Neural cell (in vitro differentiated cells): ENCODE data around the gene ACTG1. TPM values are rescaled to one million over a fixed set of nuclear protein-coding genes. Genes with fewer than 3 reads are reported as not detected.

Experiments
- H2AFZ ChIP-seq: fragments of 200-600, 300-800 bp; sonication (generic), shearing (Covaris generic); 2 replicates; pipeline ENCODE4 v1.6.0; 2014; ENCODE audit warnings: low read depth, mild to moderate bottlenecking, antibody characterized with exemption, low read length, moderate library complexity
- H3F3A ChIP-seq: fragments of 200-600 bp; shearing (Covaris generic); 2 replicates; pipeline ENCODE4 v1.6.1; 2016; ENCODE audit warnings: mild to moderate bottlenecking, moderate library complexity, mixed read lengths, antibody characterized with exemption, low read length; ENCODE audit not compliant: insufficient read depth, poor library complexity, severe bottlenecking
- H3K27ac ChIP-seq: fragments of 200-600, 300-800 bp; sonication (generic), shearing (Covaris generic); 2 replicates; pipeline ENCODE4 v1.5.1; 2014; ENCODE audit warnings: mild to moderate bottlenecking, low read length, moderate library complexity
- H3K27me3 ChIP-seq: fragments of 300-800, 200-600 bp; sonication (generic), shearing (Covaris generic); 2 replicates; pipeline ENCODE4 v1.6.0; 2014; ENCODE audit warnings: mild to moderate bottlenecking, low read depth, low read length, moderate library complexity; ENCODE audit not compliant: insufficient read depth
- H3K36me3 ChIP-seq: fragments of 300-800, 200-600 bp; sonication (generic), shearing (Covaris generic); 2 replicates; pipeline ENCODE4 v1.5.1; 2014; ENCODE audit warnings: mild to moderate bottlenecking, antibody characterized with exemption, low read length, moderate library complexity; ENCODE audit not compliant: insufficient read depth
- H3K4me2 ChIP-seq: fragments of 300-800, 200-600 bp; sonication (generic), shearing (Covaris generic); 2 replicates; pipeline ENCODE4 v1.6.0; 2014; ENCODE audit warnings: mild to moderate bottlenecking, low read length
- H3K4me3 ChIP-seq: fragments of 300-800, 200-600 bp; sonication (generic), shearing (Covaris generic); 2 replicates; pipeline ENCODE4 v1.5.1; 2014; ENCODE audit warnings: mild to moderate bottlenecking, low read length, moderate library complexity
- H3K79me2 ChIP-seq: fragments of 200-600 bp; shearing (Covaris generic); replicated peaks from 2 replicates; pipeline ENCODE4 v1.6.0; 2014; ENCODE audit warnings: mild to moderate bottlenecking, low read length, moderate library complexity; ENCODE audit not compliant: insufficient read depth
- H3K9ac ChIP-seq: fragments of 300-800, 200-600 bp; sonication (generic), shearing (Covaris generic); 2 replicates; pipeline ENCODE4 v1.6.1; 2016; ENCODE audit warnings: mild to moderate bottlenecking, low read length, mixed read lengths
- H3K9me2 ChIP-seq: fragments of 200-600 bp; shearing (Covaris generic); 2 replicates; pipeline ENCODE4 v1.6.1; 2016; ENCODE audit warnings: mild to moderate bottlenecking, low read length, mixed read lengths; ENCODE audit not compliant: insufficient read depth
- H3K9me3 ChIP-seq: fragments of 200-600, 300-800 bp; sonication (generic), shearing (Covaris generic); 2 replicates; pipeline ENCODE4 v1.6.1; 2016; ENCODE audit warnings: mild to moderate bottlenecking, mixed run types, low read length, moderate library complexity, mixed read lengths
- H4K20me1 ChIP-seq: fragments of 200-600 bp; shearing (Covaris generic); 2 replicates; pipeline ENCODE4 v1.6.1; 2016; ENCODE audit warnings: mild to moderate bottlenecking, mixed run types; ENCODE audit not compliant: insufficient read depth
- CTCF ChIP-seq: fragments of 450-650 bp; IDR thresholded peaks from 2 replicates; pipeline ENCODE4 v1.5.1; 2014; ENCODE audit warnings: antibody characterized with exemption, mild to moderate bottlenecking, moderate library complexity; ENCODE audit not compliant: poor library complexity, severe bottlenecking
- EP300 ChIP-seq: fragments of 450-650 bp; conservative IDR thresholded peaks from 2 replicates; pipeline ENCODE4 v1.6.1; 2014; ENCODE audit warnings: antibody characterized with exemption, mild to moderate bottlenecking, moderate library complexity; ENCODE audit not compliant: poor library complexity, severe bottlenecking
- EZH2 ChIP-seq: fragments of 200-600, 300-800 bp; shearing (Covaris generic), sonication (generic); IDR thresholded peaks from 2 replicates; pipeline ENCODE4 v1.6.1; 2014; ENCODE audit warnings: antibody characterized with exemption, low read length, borderline replicate concordance, mild to moderate bottlenecking; ENCODE audit not compliant: insufficient read depth, poor library complexity, severe bottlenecking
- MXI1 ChIP-seq: fragments of 450-650 bp; conservative IDR thresholded peaks from 2 replicates; pipeline ENCODE4 v1.6.1; 2014; ENCODE audit warnings: antibody characterized with exemption, mild to moderate bottlenecking; ENCODE audit not compliant: poor library complexity, severe bottlenecking
- POLR2AphosphoS5 ChIP-seq: IDR thresholded peaks from 2 replicates; pipeline ENCODE4 v1.6.1; 2012
- RAD21 ChIP-seq: fragments of 450-650 bp; conservative IDR thresholded peaks from 2 replicates; pipeline ENCODE4 v1.6.1; 2014; ENCODE audit warnings: antibody characterized with exemption, mild to moderate bottlenecking, moderate library complexity
- SMC3 ChIP-seq: fragments of 450-650 bp; conservative IDR thresholded peaks from 2 replicates; pipeline ENCODE4 v1.6.1; 2014; ENCODE audit warnings: antibody characterized with exemption, mild to moderate bottlenecking, moderate library complexity; ENCODE audit not compliant: poor library complexity
- TAF1 ChIP-seq: IDR thresholded peaks from 2 replicates; pipeline ENCODE4 v1.6.1; 2012; ENCODE audit warnings: low read depth
- polyA plus RNA-seq: library from polyadenylated mRNA; depleted of rRNA; stranded (reverse); fragments of >200 nt; gene quantifications from 2 replicates; pipeline ENCODE4 v1.2.3, GENCODE V29; 2014
- TF ChIP-seq, protein P1 (sequence below): IDR thresholded peaks from 2 replicates; pipeline ENCODE4 v1.6.1; 2012; ENCODE audit warnings: borderline replicate concordance

ACTG1 gene
- polyA plus RNA-seq, 1 donor from 2014 or later = 9,187 TPM

DNA sequence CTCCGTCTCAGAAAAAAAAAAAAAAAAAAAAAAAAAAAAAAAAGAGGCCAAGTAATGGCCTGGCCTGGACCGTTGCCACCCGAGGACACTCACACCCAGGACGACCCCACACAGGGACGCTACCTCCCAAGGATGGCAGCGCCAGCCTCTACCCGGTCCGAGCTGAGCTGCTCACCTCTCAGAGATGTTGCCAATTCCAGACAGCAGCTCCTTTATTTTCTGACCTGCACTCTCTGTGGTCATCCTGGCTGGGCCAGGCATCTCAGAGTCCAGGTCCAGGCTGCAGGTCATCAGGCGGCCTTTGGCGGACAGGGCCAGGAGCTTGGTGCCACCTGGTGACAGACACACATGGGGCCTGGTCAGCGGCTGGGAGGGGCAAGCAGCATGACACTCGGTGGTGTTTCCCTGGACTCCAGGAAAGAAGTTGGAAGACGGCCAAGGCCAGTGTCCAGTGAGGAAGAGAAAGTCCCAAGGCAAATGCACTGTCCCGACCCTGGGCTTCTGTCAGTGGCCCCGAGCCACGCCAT is 36.5 kb upstream of the ACTG1 start:
- Histone ChIP-seq H3K27ac (no peak overlapping the region), H3F3A (no peaks in the 10 kb centered on the region), H4K20me1 (no peaks in the 10 kb centered on the region), H3K36me3 (no peaks in the 10 kb centered on the region), H3K4me3 (no peak overlapping the region), H3K79me2 (peaks cover 13% of the 10 kb centered on the region), H3K9me2 (no peaks in the 10 kb centered on the region), H3K27me3 (peaks cover 3% of the 10 kb centered on the region), H3K9me3 (no peaks in the 10 kb centered on the region), H3K9ac (no peak overlapping the region), H2AFZ (no peak overlapping the region), H3K4me2 (no peak overlapping the region)
- TF ChIP-seq, protein P1, sequence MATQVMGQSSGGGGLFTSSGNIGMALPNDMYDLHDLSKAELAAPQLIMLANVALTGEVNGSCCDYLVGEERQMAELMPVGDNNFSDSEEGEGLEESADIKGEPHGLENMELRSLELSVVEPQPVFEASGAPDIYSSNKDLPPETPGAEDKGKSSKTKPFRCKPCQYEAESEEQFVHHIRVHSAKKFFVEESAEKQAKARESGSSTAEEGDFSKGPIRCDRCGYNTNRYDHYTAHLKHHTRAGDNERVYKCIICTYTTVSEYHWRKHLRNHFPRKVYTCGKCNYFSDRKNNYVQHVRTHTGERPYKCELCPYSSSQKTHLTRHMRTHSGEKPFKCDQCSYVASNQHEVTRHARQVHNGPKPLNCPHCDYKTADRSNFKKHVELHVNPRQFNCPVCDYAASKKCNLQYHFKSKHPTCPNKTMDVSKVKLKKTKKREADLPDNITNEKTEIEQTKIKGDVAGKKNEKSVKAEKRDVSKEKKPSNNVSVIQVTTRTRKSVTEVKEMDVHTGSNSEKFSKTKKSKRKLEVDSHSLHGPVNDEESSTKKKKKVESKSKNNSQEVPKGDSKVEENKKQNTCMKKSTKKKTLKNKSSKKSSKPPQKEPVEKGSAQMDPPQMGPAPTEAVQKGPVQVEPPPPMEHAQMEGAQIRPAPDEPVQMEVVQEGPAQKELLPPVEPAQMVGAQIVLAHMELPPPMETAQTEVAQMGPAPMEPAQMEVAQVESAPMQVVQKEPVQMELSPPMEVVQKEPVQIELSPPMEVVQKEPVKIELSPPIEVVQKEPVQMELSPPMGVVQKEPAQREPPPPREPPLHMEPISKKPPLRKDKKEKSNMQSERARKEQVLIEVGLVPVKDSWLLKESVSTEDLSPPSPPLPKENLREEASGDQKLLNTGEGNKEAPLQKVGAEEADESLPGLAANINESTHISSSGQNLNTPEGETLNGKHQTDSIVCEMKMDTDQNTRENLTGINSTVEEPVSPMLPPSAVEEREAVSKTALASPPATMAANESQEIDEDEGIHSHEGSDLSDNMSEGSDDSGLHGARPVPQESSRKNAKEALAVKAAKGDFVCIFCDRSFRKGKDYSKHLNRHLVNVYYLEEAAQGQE = no peak
- TF ChIP-seq EZH2 (no peak), EP300 (no peak), POLR2AphosphoS5 (no peak), SMC3 (no peak), MXI1 (no peak), TAF1 (no peak), CTCF (no peak), RAD21 (no peak)

DNA sequence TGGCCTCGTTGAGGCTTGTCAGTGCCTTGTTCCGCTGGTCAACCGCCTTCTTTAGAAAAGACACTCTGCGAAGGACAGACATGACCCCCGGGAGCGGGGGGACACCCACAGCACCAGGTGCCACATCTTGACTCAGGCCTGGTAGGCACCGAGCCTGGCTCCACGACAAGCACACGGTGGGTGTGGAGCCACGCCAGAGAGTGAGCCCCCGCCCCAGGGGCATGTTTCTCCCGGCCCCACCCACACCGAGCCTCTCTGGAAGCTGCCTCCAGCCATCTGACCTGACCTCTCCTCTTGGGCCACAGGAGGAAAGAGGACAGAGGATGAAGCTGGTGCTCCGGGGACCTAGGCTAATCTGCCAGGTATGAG is 35.0 kb upstream of the ACTG1 start:
- Histone ChIP-seq H3K4me2 (no peak overlapping the region), H3K9ac (no peak overlapping the region), H3K27ac (no peak overlapping the region), H3K36me3 (no peaks in the 10 kb centered on the region), H3K9me3 (no peaks in the 10 kb centered on the region), H3F3A (no peaks in the 10 kb centered on the region), H3K9me2 (no peaks in the 10 kb centered on the region), H2AFZ (no peak overlapping the region), H4K20me1 (no peaks in the 10 kb centered on the region), H3K79me2 (peaks cover 13% of the 10 kb centered on the region), H3K27me3 (peaks cover 3% of the 10 kb centered on the region), H3K4me3 (no peak overlapping the region)
- TF ChIP-seq MXI1 (no peak), POLR2AphosphoS5 (no peak), CTCF (no peak), TAF1 (no peak), SMC3 (no peak), EZH2 (no peak), RAD21 (no peak), EP300 (no peak)
- TF ChIP-seq, protein P1 = no peak
